Choroid plexus epithelial cell (primary cell): Measurements from ENCODE around the gene RIMBP3C.
"Not testable (repeated sequence)": the region's sequence is repeated elsewhere in the genome, so short reads cannot be mapped to it uniquely, and the experiment has no call there.

Experiments
- DNase-seq: peaks from one replicate; pipeline ENCODE4 v3.0.0-alpha.2; 2010; ENCODE audit warnings: low read depth
- H3K4me3 ChIP-seq: 2 replicates; pipeline ENCODE4 v1.5.1; 2011; ENCODE audit warnings: low read depth, mild to moderate bottlenecking, control low read depth, low read length, moderate library complexity
- CTCF ChIP-seq: conservative IDR thresholded peaks from 2 replicates; pipeline ENCODE4 v1.5.1; 2011; ENCODE audit warnings: low read depth, mild to moderate bottlenecking, control low read depth, inconsistent platforms, low read length, moderate library complexity

The RIMBP3C gene

GRCh38 chr22:21582801-21583740 lies 31.8 kb upstream of the RIMBP3C start:
- DNase-seq, result no peak
- TF ChIP-seq CTCF, result no peak
- no peak overlapping the region for H3K4me3 ChIP-seq

GRCh38 chr22:21581009-21581713 lies 29.9 kb upstream of the RIMBP3C start:
- not testable (repeated sequence) for H3K4me3 ChIP-seq, DNase-seq

- not testable (repeated sequence) for H3K4me3 ChIP-seq, DNase-seq
Measured at GRCh38 chr22:21580623-21581007, 29.4 kb upstream of the RIMBP3C start.

- H3K4me3 ChIP-seq, result no peak overlapping the region
- no peak for TF ChIP-seq CTCF
- no peak for DNase-seq
Measured at GRCh38 chr22:21579474-21579851, 28.2 kb upstream of the RIMBP3C start.

- TF ChIP-seq CTCF, result no peak
- DNase-seq, result no peak
- H3K4me3 ChIP-seq, result no peak overlapping the region
Measured at GRCh38 chr22:21573750-21574494, 22.7 kb upstream of the RIMBP3C start.

GRCh38 chr22:21573293-21573734 lies 22.1 kb upstream of the RIMBP3C start:
- no peak for DNase-seq
- H3K4me3 ChIP-seq, result no peak overlapping the region
- no peak for TF ChIP-seq CTCF

- H3K4me3 ChIP-seq, result no peak overlapping the region
- no peak for DNase-seq
- TF ChIP-seq CTCF, result no peak
Measured at GRCh38 chr22:21571679-21572078, 20.4 kb upstream of the RIMBP3C start.
